Right lobe of liver (tissue), 4 donors: ENCODE data around the gene SRPK3.

Experiments
- CTCF ChIP-seq, 4 donors: fragments of 200-600 bp in 3 of 4; fragments of 450-650 bp in 1 of 4; IDR thresholded peaks; one replicate each; pipeline versions ENCODE4 v1.5.1 to v1.8.0; 2016 to 2022; ENCODE audit warnings: antibody characterized with exemption in 4 of 4, mild to moderate bottlenecking in 2 of 4
- POLR2A ChIP-seq: fragments of 450-650 bp; IDR thresholded peaks from one replicate; pipeline ENCODE4 v1.6.1; 2017; ENCODE audit warnings: antibody characterized with exemption, mild to moderate bottlenecking
- donor health status: DM: no; HTN: no; CAD: no.
- donor health status: DM: no; HTN: no; CAD: no.
- donor health status: DM: no; HTN: yes; CAD: no.

DNA sequence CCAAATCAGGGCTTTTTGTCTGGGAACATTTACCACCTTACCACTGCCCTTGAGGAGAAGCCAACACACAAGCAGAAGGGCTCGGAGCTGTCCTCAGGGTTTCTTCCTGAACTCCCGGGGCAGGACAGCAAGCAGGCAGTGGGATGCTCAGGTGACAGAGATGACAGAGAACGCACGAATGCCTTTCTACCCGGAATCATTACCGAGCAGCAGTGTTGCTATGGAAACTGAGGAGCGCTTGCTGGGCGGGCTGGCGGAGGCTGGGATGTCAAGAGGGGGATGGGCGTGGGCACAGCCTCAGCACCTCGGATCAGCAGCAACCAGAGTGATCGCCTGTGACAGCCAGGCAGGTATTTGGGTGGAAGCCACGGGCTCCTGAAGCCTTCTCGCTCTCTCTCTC, 31.4 kb downstream of the SRPK3 start:
- TF ChIP-seq CTCF (IDR thresholded peaks at IDR 0.05) (no peak), POLR2A (no peak)
